Central memory CD8-positive, alpha-beta T cell (primary cell): ENCODE results near the gene NEAT1.
A peak's percentile ranks its signal among the peaks of the same experiment; 100 is the strongest.

Experiments used
- ATAC-seq: fragments of 150-1000 bp; cut with Tn5 transposase; replicated peaks from 2 replicates; pipeline ENCODE4 v1.10.0; 2022; ENCODE audit warnings: mild to moderate bottlenecking, moderate FRiP score, moderate number of reproducible peaks; ENCODE audit not compliant: poor library complexity, severe bottlenecking; ENCODE audit errors: extremely low read depth
- DNase-seq, 2 donors: peaks; one replicate each; pipeline ENCODE4 v3.0.0; 2021; ENCODE audit warnings: low spot score in 2 of 2
- H3K27ac Mint-ChIP-seq: one replicate; pipeline ENCODE4 v1.8.0; 2022; ENCODE audit warnings: low read depth, mild to moderate bottlenecking, moderate library complexity, mixed read lengths
- H3K27me3 Mint-ChIP-seq: one replicate; pipeline ENCODE4 v1.8.0; 2022; ENCODE audit warnings: mixed read lengths
- H3K36me3 Mint-ChIP-seq: one replicate; pipeline ENCODE4 v1.8.0; 2022; ENCODE audit warnings: mild to moderate bottlenecking, moderate library complexity, mixed read lengths; ENCODE audit not compliant: insufficient read depth
- H3K4me1 Mint-ChIP-seq: one replicate; pipeline ENCODE4 v1.8.0; 2022; ENCODE audit warnings: mixed read lengths
- H3K4me3 Mint-ChIP-seq: one replicate; pipeline ENCODE4 v1.8.0; 2022; ENCODE audit warnings: mild to moderate bottlenecking, moderate library complexity, mixed read lengths
- H3K9me3 Mint-ChIP-seq: one replicate; pipeline ENCODE4 v1.8.0; 2022; ENCODE audit warnings: mixed read lengths

Gene NEAT1

GRCh38 chr11:65438257-65439151, 15.9 kb downstream of the NEAT1 start:
- Mint-ChIP-seq H3K36me3 (peaks cover 36% of the 10 kb centered on the region), H3K4me3 (no peak overlapping the region)

GRCh38 chr11:65439331-65440181, 17.0 kb downstream of the NEAT1 start:
- Mint-ChIP-seq H3K27ac (peak overlapping the region; percentile 86), H3K4me1 (peaks cover 82% of the 10 kb centered on the region), H3K27me3 (no peaks in the 10 kb centered on the region), H3K4me3 (no peak overlapping the region), H3K36me3 (peaks cover 32% of the 10 kb centered on the region), H3K9me3 (no peaks in the 10 kb centered on the region)
- ATAC-seq, result no peak
- no peak for DNase-seq

More at GRCh38 chr11:65438257-65439151, 15.9 kb downstream of the NEAT1 start:
- Mint-ChIP-seq H3K4me1 (peaks cover 78% of the 10 kb centered on the region), H3K9me3 (no peaks in the 10 kb centered on the region), H3K27ac (peak overlapping the region; percentile 86), H3K27me3 (no peaks in the 10 kb centered on the region)
- DNase-seq (no peak), ATAC-seq (no peak)

GRCh38 chr11:65440831-65441499, 18.4 kb downstream of the NEAT1 start:
- Mint-ChIP-seq H3K27me3 (no peaks in the 10 kb centered on the region), H3K36me3 (peaks cover 22% of the 10 kb centered on the region)
- peak; percentile 14 for ATAC-seq

GRCh38 chr11:65442842-65443331, 20.3 kb downstream of the NEAT1 start:
- H3K27me3 Mint-ChIP-seq, result no peaks in the 10 kb centered on the region
- peak overlapping the region; percentile 86 for H3K27ac Mint-ChIP-seq
- H3K36me3 Mint-ChIP-seq, result peaks cover 17% of the 10 kb centered on the region
- DNase-seq, result no peak
- H3K4me3 Mint-ChIP-seq, result no peak overlapping the region
- ATAC-seq, result no peak
- H3K4me1 Mint-ChIP-seq, result peaks cover 58% of the 10 kb centered on the region
- H3K9me3 Mint-ChIP-seq, result no peaks in the 10 kb centered on the region

More at GRCh38 chr11:65440831-65441499, 18.4 kb downstream of the NEAT1 start:
- H3K9me3 Mint-ChIP-seq, result no peaks in the 10 kb centered on the region
- no peak for DNase-seq
- H3K27ac Mint-ChIP-seq, result peak overlapping the region; percentile 86
- H3K4me3 Mint-ChIP-seq, result peak overlapping the region; percentile 57
- H3K4me1 Mint-ChIP-seq, result peaks cover 68% of the 10 kb centered on the region

DNA sequence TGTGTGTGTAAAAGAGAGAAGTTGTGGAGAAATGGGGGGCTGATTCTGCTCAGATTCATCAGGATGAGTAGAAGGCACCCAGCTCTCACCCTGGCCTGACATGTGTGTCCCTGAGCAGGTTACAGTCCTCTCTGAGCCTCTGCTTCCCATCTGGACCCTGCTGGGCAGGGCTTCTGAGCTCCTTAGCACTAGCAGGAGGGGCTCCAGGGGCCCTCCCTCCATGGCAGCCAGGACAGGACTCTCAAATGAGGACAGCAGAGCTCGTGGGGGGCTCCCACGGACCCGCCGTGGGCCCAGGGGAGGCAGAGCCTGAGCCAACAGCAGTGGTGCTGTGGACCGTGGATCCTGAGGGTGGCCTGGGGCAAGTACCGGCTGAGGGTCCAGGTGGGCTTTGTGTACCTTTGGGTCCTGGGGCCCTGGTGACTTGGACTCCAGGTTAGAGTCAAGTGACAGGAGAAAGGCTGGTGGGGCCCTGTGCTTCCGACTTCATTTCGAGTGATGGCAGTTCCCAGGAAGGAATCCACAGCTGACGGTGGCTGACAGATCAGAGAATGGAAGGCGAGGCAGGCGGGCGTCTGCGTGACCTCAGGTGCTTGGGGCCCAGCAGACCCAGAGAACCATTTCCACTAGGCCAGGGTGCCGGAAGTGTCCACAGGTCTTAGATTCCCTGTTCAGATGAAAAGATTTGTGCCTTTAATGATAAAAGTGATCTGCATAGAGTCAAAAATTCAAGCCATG, 21.9 kb downstream of the NEAT1 start:
- peaks cover 12% of the 10 kb centered on the region for H3K36me3 Mint-ChIP-seq
- no peaks in the 10 kb centered on the region for H3K27me3 Mint-ChIP-seq
- ATAC-seq, result no peak
- peaks cover 50% of the 10 kb centered on the region for H3K4me1 Mint-ChIP-seq
- peak overlapping the region; percentile 86 for H3K27ac Mint-ChIP-seq
- no peak overlapping the region for H3K4me3 Mint-ChIP-seq
- no peak for DNase-seq
- no peaks in the 10 kb centered on the region for H3K9me3 Mint-ChIP-seq

DNA sequence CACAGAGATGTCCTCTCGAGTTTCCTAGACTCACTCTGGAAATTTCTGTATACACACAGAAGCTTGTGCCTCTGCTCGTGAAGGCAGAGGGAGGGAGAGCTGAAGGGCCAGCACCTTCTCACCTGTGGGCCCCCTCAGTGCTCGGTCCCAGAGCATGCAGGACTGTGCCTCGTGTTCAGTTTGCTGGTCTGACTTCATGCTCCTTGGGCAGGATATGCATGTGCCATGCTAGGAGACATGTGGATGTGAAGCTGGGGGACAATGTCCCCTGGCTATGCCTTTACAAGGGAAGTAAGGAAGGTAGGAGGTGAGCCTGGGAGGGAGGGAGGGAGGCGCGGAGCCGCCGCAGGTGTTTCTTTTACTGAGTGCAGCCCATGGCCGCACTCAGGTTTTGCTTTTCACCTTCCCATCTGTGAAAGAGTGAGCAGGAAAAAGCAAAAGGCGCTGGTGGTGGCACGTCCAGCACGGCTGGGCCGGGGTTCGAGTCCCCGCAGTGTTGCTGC, 22.6 kb downstream of the NEAT1 start:
- H3K27ac Mint-ChIP-seq, result no peak overlapping the region

DNA sequence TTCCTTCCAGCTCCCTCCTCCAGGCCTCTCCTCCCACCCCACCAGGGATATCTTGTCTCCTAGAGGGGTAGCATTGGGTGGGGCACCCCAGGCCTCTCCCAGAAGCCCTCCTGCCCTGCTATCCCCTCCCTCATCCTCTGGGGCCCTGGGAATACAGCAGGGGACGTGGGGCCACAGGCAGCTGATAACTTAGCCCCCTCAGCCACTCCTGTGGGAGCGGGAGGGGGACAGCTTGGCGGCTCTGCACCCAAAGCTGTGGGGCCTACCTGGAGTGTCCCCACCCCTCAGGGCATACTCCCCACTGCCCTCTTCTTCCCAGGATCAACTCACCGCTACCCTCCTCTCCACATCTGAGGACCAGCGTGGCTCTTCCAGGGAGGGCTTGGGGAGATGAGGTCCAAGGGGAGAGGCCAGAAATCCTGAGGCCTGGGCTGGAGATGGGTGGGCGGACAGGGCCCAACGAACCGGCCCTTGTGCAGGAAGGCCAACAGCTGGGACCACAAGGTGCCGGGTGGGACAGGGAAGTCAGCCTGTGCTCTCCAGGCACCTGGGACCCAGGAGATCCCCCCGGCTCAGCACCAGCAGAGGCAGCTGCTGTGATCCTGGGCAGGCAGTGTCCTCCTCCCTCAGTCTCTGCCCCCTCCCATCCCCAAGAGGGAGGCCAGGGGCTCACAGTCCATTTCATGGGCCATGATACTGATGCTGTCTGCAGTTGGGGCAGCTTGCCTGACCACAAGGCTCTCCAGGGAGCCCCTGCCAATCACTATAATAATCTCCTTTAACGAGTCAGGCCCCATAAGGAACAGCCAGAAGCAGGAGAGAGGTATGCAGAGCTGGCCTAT, 23.2 kb downstream of the NEAT1 start:
- DNase-seq, result no peak
- ATAC-seq, result no peak
- peaks cover 37% of the 10 kb centered on the region for H3K4me1 Mint-ChIP-seq
- H3K9me3 Mint-ChIP-seq, result no peaks in the 10 kb centered on the region
- H3K4me3 Mint-ChIP-seq, result no peak overlapping the region
- no peaks in the 10 kb centered on the region for H3K27me3 Mint-ChIP-seq
- peaks cover 10% of the 10 kb centered on the region for H3K36me3 Mint-ChIP-seq
- peak overlapping the region; percentile 55 for H3K27ac Mint-ChIP-seq

More for the DNA sequence above, 22.6 kb downstream of the NEAT1 start:
- H3K27me3 Mint-ChIP-seq, result no peaks in the 10 kb centered on the region
- no peak overlapping the region for H3K4me3 Mint-ChIP-seq
- H3K36me3 Mint-ChIP-seq, result peaks cover 13% of the 10 kb centered on the region
- H3K9me3 Mint-ChIP-seq, result no peaks in the 10 kb centered on the region
- DNase-seq (no peak), ATAC-seq (no peak)
- peaks cover 44% of the 10 kb centered on the region for H3K4me1 Mint-ChIP-seq

- no peaks in the 10 kb centered on the region for H3K9me3 Mint-ChIP-seq
- H3K4me1 Mint-ChIP-seq, result peaks cover 30% of the 10 kb centered on the region
- no peak overlapping the region for H3K4me3 Mint-ChIP-seq
- DNase-seq (no peak), ATAC-seq (no peak)
- no peaks in the 10 kb centered on the region for H3K27me3 Mint-ChIP-seq
- peak overlapping the region; percentile 55 for H3K27ac Mint-ChIP-seq
- peaks cover 10% of the 10 kb centered on the region for H3K36me3 Mint-ChIP-seq
Observed at GRCh38 chr11:65446446-65447277, 24.1 kb downstream of the NEAT1 start.

- Mint-ChIP-seq H3K4me1 (peaks cover 22% of the 10 kb centered on the region), H3K36me3 (peaks cover 8% of the 10 kb centered on the region), H3K9me3 (no peaks in the 10 kb centered on the region), H3K4me3 (no peak overlapping the region), H3K27me3 (no peaks in the 10 kb centered on the region), H3K27ac (no peak overlapping the region)
- DNase-seq (no peak), ATAC-seq (no peak)
Observed at GRCh38 chr11:65448074-65448417, 25.4 kb downstream of the NEAT1 start.

DNA sequence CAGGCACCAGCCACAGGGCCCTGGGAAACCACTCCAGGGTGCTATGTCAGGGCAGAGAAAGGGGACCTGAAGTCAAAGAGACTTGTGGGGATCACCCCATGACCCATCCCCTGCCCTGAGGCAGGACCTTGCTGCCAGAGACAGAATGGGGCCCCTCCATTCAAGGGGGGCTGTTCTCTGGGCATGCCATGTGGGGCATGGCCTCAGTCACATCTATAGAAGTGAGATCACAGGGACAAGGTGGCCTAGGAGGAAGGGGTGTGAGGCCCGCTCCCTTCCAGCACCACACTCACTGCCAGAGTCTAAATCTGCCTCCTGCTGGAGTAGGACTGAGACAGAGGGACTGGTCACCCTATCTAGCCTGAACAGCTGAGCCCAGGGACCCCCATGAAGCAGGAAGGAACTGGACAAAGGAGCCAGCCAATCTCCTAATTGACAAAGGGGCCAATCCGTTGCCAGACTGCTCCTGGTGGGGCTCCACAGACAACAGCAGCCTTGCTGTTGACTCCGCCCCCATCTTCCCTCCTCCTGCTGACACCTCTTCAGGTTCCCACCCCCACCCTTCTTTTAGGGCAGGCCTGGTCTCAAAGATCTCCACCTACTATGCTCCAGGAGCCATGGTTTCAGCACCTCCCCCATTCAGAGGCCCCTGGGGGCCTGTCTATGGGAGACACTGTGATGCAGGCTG, 26.0 kb downstream of the NEAT1 start:
- no peaks in the 10 kb centered on the region for H3K27me3 Mint-ChIP-seq
- no peak overlapping the region for H3K27ac Mint-ChIP-seq
- no peaks in the 10 kb centered on the region for H3K9me3 Mint-ChIP-seq
- no peak for ATAC-seq
- H3K4me3 Mint-ChIP-seq, result no peak overlapping the region
- peaks cover 17% of the 10 kb centered on the region for H3K4me1 Mint-ChIP-seq
- H3K36me3 Mint-ChIP-seq, result peaks cover 8% of the 10 kb centered on the region
- DNase-seq, result no peak
